ENCODE data around the gene ARHGAP15. TPM values are rescaled to one million over a fixed set of nuclear protein-coding genes. Genes with fewer than 3 reads are reported as not detected.

ARHGAP15 gene
- total RNA-seq, 1 donor from 2014 or later, result 14.2 TPM

- DNase-seq, result no peak
Observed at GRCh38 chr2:143345887-143346787, 216.9 kb downstream of the ARHGAP15 start.

- no peak for DNase-seq
Observed at GRCh38 chr2:143347271-143347695, 218.1 kb downstream of the ARHGAP15 start.

- no peak for DNase-seq
Observed at GRCh38 chr2:143347901-143348414, 218.7 kb downstream of the ARHGAP15 start.

- no peak for DNase-seq
Observed at GRCh38 chr2:143354050-143354750, 225.0 kb downstream of the ARHGAP15 start.

- DNase-seq, result no peak
Observed at GRCh38 chr2:143355870-143356269, 226.7 kb downstream of the ARHGAP15 start.

GRCh38 chr2:143356336-143356735 is 227.1 kb downstream of the ARHGAP15 start:
- no peak for DNase-seq

GRCh38 chr2:143356736-143357446 is 227.7 kb downstream of the ARHGAP15 start:
- DNase-seq, result no peak

- DNase-seq, result peak; percentile 47
Observed at GRCh38 chr2:143357966-143358365, 228.7 kb downstream of the ARHGAP15 start.

- DNase-seq, result no peak
Observed at GRCh38 chr2:143361346-143361745, 232.1 kb downstream of the ARHGAP15 start.

GRCh38 chr2:143371616-143372015 is 242.4 kb downstream of the ARHGAP15 start:
- DNase-seq, result no peak

GRCh38 chr2:143375384-143375880 is 246.2 kb downstream of the ARHGAP15 start:
- DNase-seq, result no peak

- no peak for DNase-seq
Observed at GRCh38 chr2:143378996-143379395, 249.8 kb downstream of the ARHGAP15 start.

GRCh38 chr2:143379955-143380354 is 250.7 kb downstream of the ARHGAP15 start:
- DNase-seq, result no peak

GRCh38 chr2:143382573-143382972 is 253.4 kb downstream of the ARHGAP15 start:
- no peak for DNase-seq

GRCh38 chr2:143383016-143383415 is 253.8 kb downstream of the ARHGAP15 start:
- DNase-seq, result no peak

GRCh38 chr2:143384111-143384510 is 254.9 kb downstream of the ARHGAP15 start:
- no peak for DNase-seq

- no peak for DNase-seq
Observed at GRCh38 chr2:143390171-143390570, 261.0 kb downstream of the ARHGAP15 start.

GRCh38 chr2:143392358-143392757 is 263.1 kb downstream of the ARHGAP15 start:
- DNase-seq, result no peak

- DNase-seq, result no peak
Observed at GRCh38 chr2:143394062-143394461, 264.8 kb downstream of the ARHGAP15 start.

GRCh38 chr2:143397884-143398614 is 268.8 kb downstream of the ARHGAP15 start:
- no peak for DNase-seq

- no peak for DNase-seq
Observed at GRCh38 chr2:143398781-143399180, 269.6 kb downstream of the ARHGAP15 start.

- no peak for DNase-seq
Observed at GRCh38 chr2:143399631-143400069, 270.4 kb downstream of the ARHGAP15 start.

Measured in occipital lobe (tissue), 2 donors.